AG04449 (cell line): ENCODE data around the gene IMMP2L.
"Not testable (repeated sequence)": the region's sequence is repeated elsewhere in the genome, so short reads cannot be mapped to it uniquely, and the experiment has no call there.

Experiments used
- CTCF ChIA-PET: fragments of 350-600 bp; formaldehyde crosslinking; extraction: SDS; loops from one replicate; lab custom pipeline; 2021; ENCODE audit warnings: antibody characterized with exemption; lab: Yijun Ruan, JAX
- POLR2A ChIA-PET: fragments of 400-600, 350-600 bp; formaldehyde crosslinking; extraction: SDS; loops from one replicate; lab custom pipeline; 2020; ENCODE audit warnings: antibody characterized with exemption, inconsistent platforms; lab: Yijun Ruan, JAX
- DNase-seq: peaks from one replicate; pipeline ENCODE4 v3.0.0-alpha.2; 2010; ENCODE audit warnings: low read depth, low spot score
- H3K4me3 ChIP-seq: 2 replicates; pipeline ENCODE4 v1.5.1; 2011; ENCODE audit warnings: low read depth, mild to moderate bottlenecking, control low read depth, low read length
- CTCF ChIP-seq: IDR thresholded peaks from one replicate; pipeline ENCODE4 v1.5.1; 2011; ENCODE audit warnings: mild to moderate bottlenecking, moderate library complexity, low read length, control low read depth, inconsistent platforms; ENCODE audit not compliant: insufficient read depth; ENCODE audit errors: missing control alignments

The IMMP2L gene

GRCh38 chr7:111261496-111261895, 300.8 kb downstream of the IMMP2L start:
- H3K4me3 ChIP-seq, result no peak overlapping the region
- DNase-seq, result no peak
- POLR2A ChIA-PET, result no interaction called here
- no peak for TF ChIP-seq CTCF
- CTCF ChIA-PET, result no interaction called here

- no peak overlapping the region for H3K4me3 ChIP-seq
- no peak for TF ChIP-seq CTCF
- ChIA-PET CTCF (interaction anchor here (1.1 kb wide), 1 partner anchor 9 kb away, joined by 3 read pairs; no protein-coding TSS in a partner anchor), POLR2A (no interaction called here)
- DNase-seq, result no peak
Observed at GRCh38 chr7:111259991-111260390, 302.3 kb downstream of the IMMP2L start.

DNA sequence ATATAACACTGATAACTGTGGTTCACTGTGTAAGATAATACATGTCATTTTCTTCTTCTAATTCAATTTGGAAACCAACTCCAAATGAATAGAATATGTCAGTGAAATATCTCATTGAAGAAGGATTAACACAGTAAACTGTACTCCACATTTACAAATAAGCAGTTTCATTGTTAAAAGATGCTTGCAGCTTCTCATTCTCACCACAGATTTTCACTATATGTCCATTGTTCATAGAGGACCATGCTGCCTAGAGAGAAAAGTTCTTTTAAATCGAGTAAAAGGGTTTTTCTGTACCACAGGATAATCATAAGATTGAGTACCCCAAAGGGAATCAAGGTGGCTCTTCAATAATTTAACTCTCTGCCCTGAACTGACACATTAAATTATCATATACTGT, 305.9 kb downstream of the IMMP2L start:
- no peak overlapping the region for H3K4me3 ChIP-seq
- no peak for TF ChIP-seq CTCF
- ChIA-PET POLR2A (no interaction called here), CTCF (no interaction called here)
- no peak for DNase-seq

DNA sequence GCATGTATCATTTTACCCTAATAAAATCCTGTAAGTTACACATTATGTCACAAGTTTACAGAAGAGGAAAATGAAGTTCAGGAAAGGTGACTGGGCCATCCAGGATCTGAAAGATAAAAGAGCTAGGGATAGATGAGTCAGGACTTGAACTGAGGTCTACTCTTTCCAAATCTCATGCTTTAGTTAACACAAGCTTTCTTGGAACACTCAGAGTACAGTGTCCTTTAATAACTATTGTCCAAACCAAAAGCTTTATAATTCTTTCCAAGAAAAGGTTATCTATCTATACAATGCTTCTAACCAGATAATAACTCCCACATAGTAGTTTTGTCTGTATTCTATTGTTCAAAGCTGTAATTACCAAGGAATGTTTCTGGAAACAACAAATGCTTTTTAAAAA, 306.7 kb downstream of the IMMP2L start:
- POLR2A ChIA-PET, result no interaction called here
- no peak for DNase-seq
- TF ChIP-seq CTCF, result no peak
- CTCF ChIA-PET, result no interaction called here
- H3K4me3 ChIP-seq, result no peak overlapping the region

DNA sequence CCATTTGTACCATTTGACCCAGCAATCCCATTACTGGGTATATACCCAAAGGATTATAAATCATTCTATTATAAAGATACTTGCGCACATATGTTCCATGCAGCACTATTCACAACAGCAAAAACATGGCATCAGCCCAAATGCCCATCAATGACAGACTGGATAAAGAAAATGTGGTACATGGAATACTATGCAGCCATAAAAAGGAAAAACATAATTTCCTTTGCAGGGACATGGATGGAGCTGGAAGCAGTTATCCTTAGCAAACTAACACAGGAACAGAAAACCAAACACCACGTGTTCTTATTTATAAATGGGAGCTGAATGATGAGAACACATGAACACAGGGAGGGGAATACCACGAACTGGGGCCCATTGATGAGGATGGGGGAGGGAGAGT, 310.9 kb downstream of the IMMP2L start:
- CTCF ChIA-PET, result interaction anchor here (0.8 kb wide), 1 partner anchor 9 kb away, joined by 3 read pairs; no protein-coding TSS in a partner anchor
- DNase-seq, POLR2A ChIA-PET, H3K4me3 ChIP-seq: not testable (repeated sequence)

- H3K4me3 ChIP-seq, POLR2A ChIA-PET, CTCF ChIA-PET, DNase-seq: not testable (repeated sequence)
Observed at GRCh38 chr7:111249807-111250206, 312.5 kb downstream of the IMMP2L start.

- H3K4me3 ChIP-seq, result no peak overlapping the region
- CTCF ChIA-PET, result no interaction called here
- POLR2A ChIA-PET, result no interaction called here
Observed at GRCh38 chr7:111242141-111242755, 320.0 kb downstream of the IMMP2L start.

More at GRCh38 chr7:111242141-111242755, 320.0 kb downstream of the IMMP2L start:
- no peak for TF ChIP-seq CTCF
- DNase-seq, result no peak
